Measurements from ENCODE around the gene FAM184B. TPM values are rescaled to one million over a fixed set of nuclear protein-coding genes. Genes with fewer than 3 reads are reported as not detected.

Gene FAM184B
- total RNA-seq, 1 donor from 2014 or later, result not detected

GRCh38 chr4:17589355-17589754 lies 192.1 kb downstream of the FAM184B start:
- Mint-ChIP-seq H3K27me3 (ENCODE audit: insufficient read depth) (no peaks in the 10 kb centered on the region), H3K36me3 (ENCODE audit: low read depth) (peaks cover 53% of the 10 kb centered on the region), H3K9me3 (no peaks in the 10 kb centered on the region), H3K4me3 (no peak overlapping the region), H3K4me1 (ENCODE audit: low read depth) (peaks cover 31% of the 10 kb centered on the region), H3K27ac (no peak overlapping the region)
- DNase-seq (ENCODE audit: low spot score), result no peak
- intact Hi-C loops (cut with micrococcal nuclease), result no loop called here

- Mint-ChIP-seq H3K36me3 (ENCODE audit: low read depth) (peaks cover 48% of the 10 kb centered on the region), H3K4me1 (ENCODE audit: low read depth) (peaks cover 18% of the 10 kb centered on the region), H3K4me3 (no peak overlapping the region), H3K9me3 (no peaks in the 10 kb centered on the region), H3K27ac (no peak overlapping the region), H3K27me3 (ENCODE audit: insufficient read depth) (no peaks in the 10 kb centered on the region)
- intact Hi-C loops (cut with micrococcal nuclease), result no loop called here
- no peak for DNase-seq (ENCODE audit: low spot score)
Measured at GRCh38 chr4:17587094-17587822, 194.2 kb downstream of the FAM184B start.

- peaks cover 33% of the 10 kb centered on the region for H3K4me1 Mint-ChIP-seq (ENCODE audit: low read depth)
- H3K27ac Mint-ChIP-seq, result no peak overlapping the region
- H3K9me3 Mint-ChIP-seq, result no peaks in the 10 kb centered on the region
- peaks cover 61% of the 10 kb centered on the region for H3K36me3 Mint-ChIP-seq (ENCODE audit: low read depth)
- no peak for DNase-seq (ENCODE audit: low spot score)
- H3K4me3 Mint-ChIP-seq, result no peak overlapping the region
- H3K27me3 Mint-ChIP-seq (ENCODE audit: insufficient read depth), result no peaks in the 10 kb centered on the region
- intact Hi-C loops (cut with micrococcal nuclease), result no loop called here
Measured at GRCh38 chr4:17584521-17585213, 196.8 kb downstream of the FAM184B start.

GRCh38 chr4:17583941-17584340 lies 197.5 kb downstream of the FAM184B start:
- Mint-ChIP-seq H3K9me3 (no peaks in the 10 kb centered on the region), H3K27ac (no peak overlapping the region), H3K36me3 (ENCODE audit: low read depth) (peaks cover 67% of the 10 kb centered on the region), H3K27me3 (ENCODE audit: insufficient read depth) (no peaks in the 10 kb centered on the region), H3K4me3 (no peak overlapping the region), H3K4me1 (ENCODE audit: low read depth) (peaks cover 41% of the 10 kb centered on the region)
- no peak for DNase-seq (ENCODE audit: low spot score)
- intact Hi-C loops (cut with micrococcal nuclease), result no loop called here

- H3K36me3 Mint-ChIP-seq (ENCODE audit: low read depth), result peaks cover 67% of the 10 kb centered on the region
- no peaks in the 10 kb centered on the region for H3K9me3 Mint-ChIP-seq
- no peak for DNase-seq (ENCODE audit: low spot score)
- no peak overlapping the region for H3K27ac Mint-ChIP-seq
- H3K4me3 Mint-ChIP-seq, result no peak overlapping the region
- intact Hi-C loops (cut with micrococcal nuclease), result no loop called here
- H3K4me1 Mint-ChIP-seq (ENCODE audit: low read depth), result peaks cover 47% of the 10 kb centered on the region
- H3K27me3 Mint-ChIP-seq (ENCODE audit: insufficient read depth), result no peaks in the 10 kb centered on the region
Measured at GRCh38 chr4:17583276-17583675, 198.1 kb downstream of the FAM184B start.

GRCh38 chr4:17580969-17581368 lies 200.5 kb downstream of the FAM184B start:
- Mint-ChIP-seq H3K36me3 (ENCODE audit: low read depth) (peaks cover 52% of the 10 kb centered on the region), H3K27me3 (ENCODE audit: insufficient read depth) (no peaks in the 10 kb centered on the region), H3K27ac (no peak overlapping the region), H3K4me3 (peak overlapping the region; percentile 28), H3K9me3 (no peaks in the 10 kb centered on the region), H3K4me1 (ENCODE audit: low read depth) (peaks cover 44% of the 10 kb centered on the region)
- DNase-seq (ENCODE audit: low spot score), result no peak
- intact Hi-C loops (cut with micrococcal nuclease), result no loop called here

Other genes starting within 250 kb of the FAM184B start
- 108 and 109 TPM in 2 replicates for gene LAP3, start 204.4 kb downstream of the FAM184B start, total RNA-seq
- 46.6 and 49.6 TPM in 2 replicates for gene MED28, start 167.0 kb downstream of the FAM184B start, total RNA-seq
- 44.0 and 48.5 TPM in 2 replicates for gene DCAF16, start 29.1 kb upstream of the FAM184B start, total RNA-seq
- 43.7 and 46.3 TPM in 2 replicates for gene NCAPG, start 29.4 kb upstream of the FAM184B start, total RNA-seq
- gene LCORL, start 240.1 kb upstream of the FAM184B start, total RNA-seq, result 8.7 TPM in 2 replicates